Mammary epithelial cell (primary cell): ENCODE results near the gene ATG14.

Source experiments
- EZH2 ChIP-seq: IDR thresholded peaks from 2 replicates; pipeline ENCODE4 v1.6.1; 2012; ENCODE audit warnings: low read length, inconsistent platforms, borderline replicate concordance
- TF ChIP-seq, protein P1 (sequence below), 2 donors: IDR thresholded peaks in 1 of 2; conservative IDR thresholded peaks in 1 of 2; 2 replicates each; pipeline ENCODE4 v1.5.1; 2011 to 2012; ENCODE audit warnings: inconsistent platforms in 2 of 2, low read length in 2 of 2, mild to moderate bottlenecking in 2 of 2, control low read depth in 1 of 2, low read depth in 1 of 2; ENCODE audit not compliant: insufficient read depth in 1 of 2; ENCODE audit errors: extremely low read depth in 1 of 2

DNA sequence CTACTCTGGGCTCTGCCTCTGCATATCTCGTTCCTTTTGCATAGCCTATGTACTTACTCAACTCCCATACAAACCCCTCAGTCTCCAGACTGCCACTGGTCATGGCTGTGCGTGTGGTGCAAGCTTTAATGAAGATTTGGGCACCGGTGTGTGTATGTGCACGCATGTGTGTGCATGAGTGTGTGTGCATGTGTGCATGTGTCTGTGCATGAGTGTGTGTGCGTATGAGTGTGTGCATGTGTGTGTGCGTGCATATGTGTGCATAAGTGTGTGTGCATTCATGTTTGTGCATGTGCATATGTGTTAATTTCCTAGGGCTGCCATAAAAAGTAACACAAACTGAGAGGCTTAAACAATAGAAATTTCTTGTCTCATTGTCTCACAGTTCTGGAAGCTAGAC lies 45.9 kb upstream of the ATG14 start:
- TF ChIP-seq, protein P1, sequence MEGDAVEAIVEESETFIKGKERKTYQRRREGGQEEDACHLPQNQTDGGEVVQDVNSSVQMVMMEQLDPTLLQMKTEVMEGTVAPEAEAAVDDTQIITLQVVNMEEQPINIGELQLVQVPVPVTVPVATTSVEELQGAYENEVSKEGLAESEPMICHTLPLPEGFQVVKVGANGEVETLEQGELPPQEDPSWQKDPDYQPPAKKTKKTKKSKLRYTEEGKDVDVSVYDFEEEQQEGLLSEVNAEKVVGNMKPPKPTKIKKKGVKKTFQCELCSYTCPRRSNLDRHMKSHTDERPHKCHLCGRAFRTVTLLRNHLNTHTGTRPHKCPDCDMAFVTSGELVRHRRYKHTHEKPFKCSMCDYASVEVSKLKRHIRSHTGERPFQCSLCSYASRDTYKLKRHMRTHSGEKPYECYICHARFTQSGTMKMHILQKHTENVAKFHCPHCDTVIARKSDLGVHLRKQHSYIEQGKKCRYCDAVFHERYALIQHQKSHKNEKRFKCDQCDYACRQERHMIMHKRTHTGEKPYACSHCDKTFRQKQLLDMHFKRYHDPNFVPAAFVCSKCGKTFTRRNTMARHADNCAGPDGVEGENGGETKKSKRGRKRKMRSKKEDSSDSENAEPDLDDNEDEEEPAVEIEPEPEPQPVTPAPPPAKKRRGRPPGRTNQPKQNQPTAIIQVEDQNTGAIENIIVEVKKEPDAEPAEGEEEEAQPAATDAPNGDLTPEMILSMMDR (conservative IDR thresholded peaks at IDR 0.05 in 1 of 2, IDR thresholded peaks at IDR 0.05 in 1 of 2; ENCODE audit: extremely low read depth in 1 of 2, insufficient read depth in 1 of 2, low read depth in 1 of 2, low read length in 2 of 2): no peak
- no peak for TF ChIP-seq EZH2
